GM13976 (cell line): ENCODE data around the gene KCNJ15.

Source experiments
- DNase-seq: peaks from one replicate; pipeline ENCODE4 v3.0.0; 2012; ENCODE audit warnings: low spot score
- CTCF ChIP-seq: IDR thresholded peaks from 2 replicates; pipeline ENCODE4 v1.5.1; 2012; ENCODE audit warnings: borderline replicate concordance, mild to moderate bottlenecking; ENCODE audit not compliant: insufficient read depth; ENCODE audit errors: extremely low read depth, missing control alignments, control extremely low read depth
- in situ Hi-C: fragments of 300-500 bp; cut with MboI; formaldehyde crosslinking; loops from one replicate; pipeline ENCODE4 v1.12.0; 2022; ENCODE audit warnings: low sequenced_read_pairs, mixed read lengths, inconsistent platforms; ENCODE audit not compliant: unreplicated experiment

Gene KCNJ15

GRCh38 chr21:38256599-38257302 is at the start of gene KCNJ15:
KCNJ15 (plus strand) TSS chr21:38256991; CDS start chr21:38299262, 42,271 bp downstream.
- in situ Hi-C loops: no loop called here
- no peak for DNase-seq
- no peak for TF ChIP-seq CTCF

GRCh38 chr21:38208118-38208517 is 48.7 kb upstream of the KCNJ15 start:
- TF ChIP-seq CTCF: no peak
- in situ Hi-C loops: loop anchor here (10.0 kb wide), 1 partner anchor 147 kb away; no protein-coding TSS in a partner anchor
- DNase-seq: no peak

GRCh38 chr21:38211321-38211720 is 45.5 kb upstream of the KCNJ15 start:
- no peak for DNase-seq
- no peak for TF ChIP-seq CTCF
- in situ Hi-C loops: loop anchor here (10.0 kb wide), 1 partner anchor 123 kb away; no protein-coding TSS in a partner anchor

- no peak for DNase-seq
- no peak for TF ChIP-seq CTCF
- in situ Hi-C loops: loop anchor here (10.0 kb wide), 1 partner anchor 122 kb away; no protein-coding TSS in a partner anchor
Observed at GRCh38 chr21:38212706-38213105, 44.1 kb upstream of the KCNJ15 start.

- DNase-seq: peak; percentile 46
- TF ChIP-seq CTCF: peak; percentile 94
- in situ Hi-C loops: loop anchor here (10.0 kb wide), 1 partner anchor 116 kb away; no protein-coding TSS in a partner anchor
Observed at GRCh38 chr21:38219049-38219628, 37.7 kb upstream of the KCNJ15 start.

GRCh38 chr21:38220270-38220737 is 36.5 kb upstream of the KCNJ15 start:
- in situ Hi-C loops: no loop called here
- no peak for TF ChIP-seq CTCF
- no peak for DNase-seq

GRCh38 chr21:38221594-38221993 is 35.2 kb upstream of the KCNJ15 start:
- DNase-seq: no peak
- in situ Hi-C loops: no loop called here
- TF ChIP-seq CTCF: no peak
